ENCODE results near the gene DNAH11.

DNA sequence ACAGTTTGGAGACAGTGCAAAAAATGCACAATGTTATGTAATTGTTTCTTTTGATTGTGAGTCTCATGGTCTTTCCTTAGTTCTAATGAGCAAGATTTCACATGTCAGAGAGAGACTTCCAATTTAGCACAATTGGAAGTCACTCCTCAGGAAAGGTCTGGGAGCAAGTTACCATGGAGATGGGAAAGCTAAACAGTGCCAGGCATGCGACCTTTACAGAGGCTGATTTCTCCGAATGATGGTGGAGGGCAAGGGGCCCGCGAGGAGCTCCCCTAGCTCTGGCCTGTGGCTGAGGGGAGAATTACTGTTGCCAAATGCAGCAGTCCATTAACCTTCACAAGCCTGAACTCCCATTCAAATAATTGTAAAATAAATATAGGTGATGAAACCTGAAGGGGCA is 343.6 kb downstream of the DNAH11 start:
- no peak for TF ChIP-seq POLR2A (IDR thresholded peaks at IDR 0.05)
- no peak for TF ChIP-seq POLR2AphosphoS5 (IDR thresholded peaks at IDR 0.05)
- TF ChIP-seq, protein P1, sequence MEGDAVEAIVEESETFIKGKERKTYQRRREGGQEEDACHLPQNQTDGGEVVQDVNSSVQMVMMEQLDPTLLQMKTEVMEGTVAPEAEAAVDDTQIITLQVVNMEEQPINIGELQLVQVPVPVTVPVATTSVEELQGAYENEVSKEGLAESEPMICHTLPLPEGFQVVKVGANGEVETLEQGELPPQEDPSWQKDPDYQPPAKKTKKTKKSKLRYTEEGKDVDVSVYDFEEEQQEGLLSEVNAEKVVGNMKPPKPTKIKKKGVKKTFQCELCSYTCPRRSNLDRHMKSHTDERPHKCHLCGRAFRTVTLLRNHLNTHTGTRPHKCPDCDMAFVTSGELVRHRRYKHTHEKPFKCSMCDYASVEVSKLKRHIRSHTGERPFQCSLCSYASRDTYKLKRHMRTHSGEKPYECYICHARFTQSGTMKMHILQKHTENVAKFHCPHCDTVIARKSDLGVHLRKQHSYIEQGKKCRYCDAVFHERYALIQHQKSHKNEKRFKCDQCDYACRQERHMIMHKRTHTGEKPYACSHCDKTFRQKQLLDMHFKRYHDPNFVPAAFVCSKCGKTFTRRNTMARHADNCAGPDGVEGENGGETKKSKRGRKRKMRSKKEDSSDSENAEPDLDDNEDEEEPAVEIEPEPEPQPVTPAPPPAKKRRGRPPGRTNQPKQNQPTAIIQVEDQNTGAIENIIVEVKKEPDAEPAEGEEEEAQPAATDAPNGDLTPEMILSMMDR (IDR thresholded peaks at IDR 0.05): no peak

Data from prostate gland (tissue), 2 donors.